Fibroblast of villous mesenchyme (primary cell): ENCODE data around the gene RALGPS1. TPM values are rescaled to one million over a fixed set of nuclear protein-coding genes. Genes with fewer than 3 reads are reported as not detected.

Experiments used
- DNase-seq: peaks from one replicate; pipeline ENCODE4 v3.0.0-alpha.2; 2010; ENCODE audit warnings: low read depth
- H3K4me3 ChIP-seq: 2 replicates; pipeline ENCODE4 v1.5.1; 2011; ENCODE audit warnings: low read depth, mild to moderate bottlenecking, low read length
- CTCF ChIP-seq: IDR thresholded peaks from 2 replicates; pipeline ENCODE4 v1.5.1; 2012; ENCODE audit warnings: low read depth, mild to moderate bottlenecking, low read length; ENCODE audit not compliant: insufficient read depth
- total RNA-seq: library from RNA; depleted of rRNA; stranded (reverse); fragments of >200 nt; gene quantifications from 2 replicates; pipeline ENCODE4 v1.2.3, GENCODE V29; 2012

The RALGPS1 gene
- total RNA-seq, 1 donor = 2.6 TPM

- no peak overlapping the region for H3K4me3 ChIP-seq
- DNase-seq = no peak
- no peak for TF ChIP-seq CTCF
These were observed 183.1 kb downstream of the RALGPS1 start for GRCh38 chr9:127097683-127098082.

GRCh38 chr9:127098916-127099553, 184.5 kb downstream of the RALGPS1 start:
- no peak overlapping the region for H3K4me3 ChIP-seq
- no peak for DNase-seq
- no peak for TF ChIP-seq CTCF

- H3K4me3 ChIP-seq = no peak overlapping the region
- TF ChIP-seq CTCF = no peak
- DNase-seq = no peak
These were observed 185.1 kb downstream of the RALGPS1 start for GRCh38 chr9:127099664-127100063.

GRCh38 chr9:127102176-127102575, 187.6 kb downstream of the RALGPS1 start:
- DNase-seq = no peak
- no peak overlapping the region for H3K4me3 ChIP-seq
- TF ChIP-seq CTCF = no peak

- no peak for DNase-seq
- TF ChIP-seq CTCF = no peak
- no peak overlapping the region for H3K4me3 ChIP-seq
These were observed 188.2 kb downstream of the RALGPS1 start for GRCh38 chr9:127102788-127103187.

GRCh38 chr9:127104581-127105311, 190.2 kb downstream of the RALGPS1 start:
- H3K4me3 ChIP-seq = no peak overlapping the region
- no peak for TF ChIP-seq CTCF
- peak; percentile 79 for DNase-seq
